GM21367 (cell line): ENCODE data around the gene HAUS3.
"Not testable (repeated sequence)": the region's sequence is repeated elsewhere in the genome, so short reads cannot be mapped to it uniquely, and the experiment has no call there.

ENCODE experiments used
- ATAC-seq: cut with Tn5 transposase; IDR thresholded peaks from one replicate; pipeline ENCODE4 v1.9.1; 2021; ENCODE audit not compliant: unreplicated experiment

The HAUS3 gene

GRCh38 chr4:2222838-2223237, 19.1 kb downstream of the HAUS3 start:
- no peak for ATAC-seq

GRCh38 chr4:2221378-2221777, 20.5 kb downstream of the HAUS3 start:
- not testable (repeated sequence) for ATAC-seq

- no peak for ATAC-seq
Measured at GRCh38 chr4:2220016-2220630, 21.8 kb downstream of the HAUS3 start.

GRCh38 chr4:2219233-2219760, 22.6 kb downstream of the HAUS3 start:
- ATAC-seq, result no peak

GRCh38 chr4:2218436-2218835, 23.5 kb downstream of the HAUS3 start:
- ATAC-seq, result no peak

GRCh38 chr4:2217726-2218125, 24.2 kb downstream of the HAUS3 start:
- ATAC-seq, result no peak

- ATAC-seq, result no peak
Measured at GRCh38 chr4:2212831-2213230, 29.1 kb downstream of the HAUS3 start.

- not testable (repeated sequence) for ATAC-seq
Measured at GRCh38 chr4:2202789-2203188, 39.1 kb downstream of the HAUS3 start.

- no peak for ATAC-seq
Measured at GRCh38 chr4:2194496-2194895, 47.4 kb downstream of the HAUS3 start.

GRCh38 chr4:2193326-2193725, 48.6 kb downstream of the HAUS3 start:
- no peak for ATAC-seq

GRCh38 chr4:2186865-2187172, 55.1 kb downstream of the HAUS3 start:
- no peak for ATAC-seq

- ATAC-seq, result no peak
Measured at GRCh38 chr4:2186133-2186864, 55.6 kb downstream of the HAUS3 start.

- ATAC-seq, result no peak
Measured at GRCh38 chr4:2183394-2183793, 58.5 kb downstream of the HAUS3 start.

- no peak for ATAC-seq
Measured at GRCh38 chr4:2182994-2183393, 58.9 kb downstream of the HAUS3 start.

GRCh38 chr4:2180410-2180809, 61.5 kb downstream of the HAUS3 start:
- no peak for ATAC-seq

- no peak for ATAC-seq
Measured at GRCh38 chr4:2179717-2180116, 62.2 kb downstream of the HAUS3 start.

- ATAC-seq, result no peak
Measured at GRCh38 chr4:2178986-2179385, 62.9 kb downstream of the HAUS3 start.
